Measurements from ENCODE around the gene PCSK6.

GRCh38 chr15:101310161-101310480 lies 179.4 kb downstream of the PCSK6 start:
- TF ChIP-seq CTCF (IDR thresholded peaks at IDR 0.05; ENCODE audit: poor library complexity, severe bottlenecking): no peak
- TF ChIP-seq EP300 (conservative IDR thresholded peaks at IDR 0.05; ENCODE audit: poor library complexity, severe bottlenecking): no peak
- no peak for TF ChIP-seq RAD21 (conservative IDR thresholded peaks at IDR 0.05)
- no peak for TF ChIP-seq POLR2AphosphoS5 (IDR thresholded peaks at IDR 0.05)
- TF ChIP-seq EZH2 (IDR thresholded peaks at IDR 0.05; ENCODE audit: borderline replicate concordance, insufficient read depth, low read length, poor library complexity, severe bottlenecking): no peak

Measured in neural cell (in vitro differentiated cells).